ENCODE data around the gene GTF2IRD1. TPM values are rescaled to one million over a fixed set of nuclear protein-coding genes. Genes with fewer than 3 reads are reported as not detected.
A peak's percentile ranks its signal among the peaks of the same experiment; 100 is the strongest.

Gene GTF2IRD1
- total RNA-seq, 1 experiment from 2014 or later: 42.9 TPM

- peak overlapping the region; percentile 41 for H3K4me3 Mint-ChIP-seq
- no peaks in the 10 kb centered on the region for H3K9me3 Mint-ChIP-seq
- peak; percentile 54; the same call in 1 of the 2 replicates for TF ChIP-seq CTCF (IDR thresholded peaks at IDR 0.05)
- TF ChIP-seq FOXP1 (CRISPR knock-in tag; IDR thresholded peaks at IDR 0.05; ENCODE audit: borderline replicate concordance): no peak
- TF ChIP-seq MAX (CRISPR knock-in tag; IDR thresholded peaks at IDR 0.05): peak; percentile 44; the same call in 1 of the 2 replicates
- TF ChIP-seq E2F1 (CRISPR knock-in tag; IDR thresholded peaks at IDR 0.05): no peak
- TF ChIP-seq STAT6 (CRISPR knock-in tag; conservative IDR thresholded peaks at IDR 0.05; ENCODE audit: low read depth): no peak
- no peak for TF ChIP-seq ZNF532 (CRISPR knock-in tag; IDR thresholded peaks at IDR 0.05; ENCODE audit: borderline replicate concordance)
- TF ChIP-seq PREB (CRISPR knock-in tag; IDR thresholded peaks at IDR 0.05; ENCODE audit: borderline replicate concordance): no peak
- 0 out of 2 replicates have a peak, but pooled peaks have one; percentile 27 for TF ChIP-seq ZNF138 (CRISPR knock-in tag; conservative IDR thresholded peaks at IDR 0.05)
- no peak for TF ChIP-seq GABPB1 (CRISPR knock-in tag; IDR thresholded peaks at IDR 0.05)
- no peak for TF ChIP-seq ELF4 (CRISPR knock-in tag; IDR thresholded peaks at IDR 0.05; ENCODE audit: low read depth)
- peak; percentile 71; the same call in 1 of the 2 replicates for TF ChIP-seq USF1 (CRISPR knock-in tag; IDR thresholded peaks at IDR 0.05)
- TF ChIP-seq USF2 (CRISPR knock-in tag; IDR thresholded peaks at IDR 0.05): peak; percentile 74
- TF ChIP-seq GRHL2 (CRISPR knock-in tag; IDR thresholded peaks at IDR 0.05; ENCODE audit: insufficient replicate concordance, severe bottlenecking): no peak
- no peak overlapping the region for H3K27ac Mint-ChIP-seq
- peaks cover 3% of the 10 kb centered on the region; the same call in 1 of the 2 replicates for H3K27me3 Mint-ChIP-seq (ENCODE audit: low read depth)
- CTCF ChIA-PET: interaction anchor here (0.5 to 10.3 kb wide), 77 partner anchors 11 to 691 kb away, joined by 3 to 275 read pairs (median 4); partner anchors contain the start of gene LIMK1
- POLR2A ChIA-PET: interaction anchor here (0.5 to 0.6 kb wide), 2 partner anchors 145 to 252 kb away, joined by 3 to 7 read pairs; partner anchors contain the start of gene GTF2I
- H3K4me1 Mint-ChIP-seq: peaks cover 5% of the 10 kb centered on the region; the same call in 1 of the 2 replicates
- DNase-seq (ENCODE audit: low spot score) (peak; percentile 86), ATAC-seq (peak; percentile 83)
- H3K36me3 Mint-ChIP-seq: peaks cover 8% of the 10 kb centered on the region
These were observed 48.4 kb upstream of the GTF2IRD1 start for GRCh38 chr7:74405191-74405898.
